Upper lobe of right lung (tissue), 1 donor: ENCODE data around the gene RNF207. TPM values are rescaled to one million over a fixed set of nuclear protein-coding genes. Genes with fewer than 3 reads are reported as not detected.

ENCODE experiments used
- ATAC-seq: fragments of 200-7000 bp; cut with Tn5 transposase; one replicate; pipeline ENCODE4 v1.9.1; 2020; ENCODE audit warnings: mild to moderate bottlenecking, moderate library complexity
- DNase-seq: peaks from one replicate; pipeline ENCODE4 v3.0.0-alpha.2; 2020
- H3K27ac ChIP-seq: fragments of 200-600 bp; one replicate; pipeline ENCODE4 v1.8.0; 2022
- H3K27me3 ChIP-seq: fragments of 200-600 bp; one replicate; pipeline ENCODE4 v1.8.0; 2022; ENCODE audit warnings: mild to moderate bottlenecking
- H3K36me3 ChIP-seq: fragments of 200-600 bp; one replicate; pipeline ENCODE4 v1.8.0; 2022
- H3K4me1 ChIP-seq: fragments of 200-600 bp; one replicate; pipeline ENCODE4 v1.8.0; 2022
- H3K4me3 ChIP-seq: fragments of 200-600 bp; one replicate; pipeline ENCODE4 v1.8.0; 2022; ENCODE audit warnings: mild to moderate bottlenecking
- H3K9me3 ChIP-seq: fragments of 200-600 bp; one replicate; pipeline ENCODE4 v1.8.0; 2022
- intact Hi-C: fragments of 100-400 bp; cut with DNase I; formaldehyde crosslinking; loops from one replicate; pipeline ENCODE4 v1.11.0; 2022
- total RNA-seq: library from RNA; stranded (reverse); fragmentation: NEBNext Ultra II Directional; extraction: Animal tissue kit (Norgen Biotek cat#: 25700); gene quantifications from one replicate; pipeline ENCODE4 v1.2.1, GENCODE V29; 2021
- TF ChIP-seq, protein P1 (sequence below): fragments of 200-600 bp; IDR thresholded peaks from one replicate; pipeline ENCODE4 v1.8.0; 2022; ENCODE audit warnings: antibody characterized with exemption
- donor health status: DM: no; HTN: yes; CAD: no; lungs with severe emphysema.

Gene RNF207
- total RNA-seq, 1 donor from 2014 or later = 12.7 TPM

DNA sequence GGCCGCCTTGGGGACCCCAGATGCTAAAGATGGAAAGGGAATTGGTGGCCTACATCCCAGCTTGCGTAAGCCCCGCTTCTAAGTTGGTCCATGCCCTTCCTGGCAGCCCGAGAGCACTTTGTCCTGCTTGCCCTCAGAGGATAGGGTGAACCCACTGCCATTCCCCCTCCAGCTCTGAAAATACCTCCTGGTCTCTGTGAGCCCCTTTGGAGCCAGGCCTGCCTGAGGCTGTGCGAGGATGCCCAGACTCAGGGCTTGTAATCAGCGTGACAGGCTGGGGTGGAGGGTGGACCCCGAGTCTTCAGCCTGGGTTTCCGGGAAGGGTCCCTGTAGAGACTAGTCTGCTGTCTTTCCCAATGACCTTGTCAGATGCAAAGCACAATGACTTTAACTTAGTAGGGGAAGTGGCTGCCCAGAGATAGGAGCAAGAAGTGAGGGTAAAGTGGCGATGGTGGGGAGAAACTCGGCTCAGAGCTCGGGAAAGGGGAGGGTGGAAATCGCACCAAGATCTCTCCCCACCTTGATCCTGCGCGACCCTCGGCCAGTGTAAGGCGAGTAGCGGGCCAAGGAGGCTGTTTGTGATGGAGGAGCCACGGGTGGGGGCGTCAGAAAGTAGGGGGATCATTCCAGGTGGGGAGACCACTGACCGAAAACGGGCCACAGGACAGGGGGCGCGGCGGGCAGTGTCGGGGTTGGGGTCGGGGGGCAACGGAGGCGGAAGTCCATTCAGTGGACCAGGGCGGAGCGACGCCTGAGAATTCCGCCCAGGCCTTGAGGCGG is 35.4 kb downstream of the RNF207 start:
- no peak overlapping the region for H3K4me3 ChIP-seq
- H3K9me3 ChIP-seq = no peaks in the 10 kb centered on the region
- ATAC-seq = no peak
- H3K4me1 ChIP-seq = peaks cover 20% of the 10 kb centered on the region
- H3K36me3 ChIP-seq = no peaks in the 10 kb centered on the region
- H3K27ac ChIP-seq = no peak overlapping the region
- intact Hi-C loops = loop anchor here (10.0 kb wide), 2 partner anchors 104 to 164 kb away; no protein-coding TSS in a partner anchor
- TF ChIP-seq, protein P1, sequence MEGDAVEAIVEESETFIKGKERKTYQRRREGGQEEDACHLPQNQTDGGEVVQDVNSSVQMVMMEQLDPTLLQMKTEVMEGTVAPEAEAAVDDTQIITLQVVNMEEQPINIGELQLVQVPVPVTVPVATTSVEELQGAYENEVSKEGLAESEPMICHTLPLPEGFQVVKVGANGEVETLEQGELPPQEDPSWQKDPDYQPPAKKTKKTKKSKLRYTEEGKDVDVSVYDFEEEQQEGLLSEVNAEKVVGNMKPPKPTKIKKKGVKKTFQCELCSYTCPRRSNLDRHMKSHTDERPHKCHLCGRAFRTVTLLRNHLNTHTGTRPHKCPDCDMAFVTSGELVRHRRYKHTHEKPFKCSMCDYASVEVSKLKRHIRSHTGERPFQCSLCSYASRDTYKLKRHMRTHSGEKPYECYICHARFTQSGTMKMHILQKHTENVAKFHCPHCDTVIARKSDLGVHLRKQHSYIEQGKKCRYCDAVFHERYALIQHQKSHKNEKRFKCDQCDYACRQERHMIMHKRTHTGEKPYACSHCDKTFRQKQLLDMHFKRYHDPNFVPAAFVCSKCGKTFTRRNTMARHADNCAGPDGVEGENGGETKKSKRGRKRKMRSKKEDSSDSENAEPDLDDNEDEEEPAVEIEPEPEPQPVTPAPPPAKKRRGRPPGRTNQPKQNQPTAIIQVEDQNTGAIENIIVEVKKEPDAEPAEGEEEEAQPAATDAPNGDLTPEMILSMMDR = no peak
- H3K27me3 ChIP-seq = peaks cover 66% of the 10 kb centered on the region
- DNase-seq = no peak

DNA sequence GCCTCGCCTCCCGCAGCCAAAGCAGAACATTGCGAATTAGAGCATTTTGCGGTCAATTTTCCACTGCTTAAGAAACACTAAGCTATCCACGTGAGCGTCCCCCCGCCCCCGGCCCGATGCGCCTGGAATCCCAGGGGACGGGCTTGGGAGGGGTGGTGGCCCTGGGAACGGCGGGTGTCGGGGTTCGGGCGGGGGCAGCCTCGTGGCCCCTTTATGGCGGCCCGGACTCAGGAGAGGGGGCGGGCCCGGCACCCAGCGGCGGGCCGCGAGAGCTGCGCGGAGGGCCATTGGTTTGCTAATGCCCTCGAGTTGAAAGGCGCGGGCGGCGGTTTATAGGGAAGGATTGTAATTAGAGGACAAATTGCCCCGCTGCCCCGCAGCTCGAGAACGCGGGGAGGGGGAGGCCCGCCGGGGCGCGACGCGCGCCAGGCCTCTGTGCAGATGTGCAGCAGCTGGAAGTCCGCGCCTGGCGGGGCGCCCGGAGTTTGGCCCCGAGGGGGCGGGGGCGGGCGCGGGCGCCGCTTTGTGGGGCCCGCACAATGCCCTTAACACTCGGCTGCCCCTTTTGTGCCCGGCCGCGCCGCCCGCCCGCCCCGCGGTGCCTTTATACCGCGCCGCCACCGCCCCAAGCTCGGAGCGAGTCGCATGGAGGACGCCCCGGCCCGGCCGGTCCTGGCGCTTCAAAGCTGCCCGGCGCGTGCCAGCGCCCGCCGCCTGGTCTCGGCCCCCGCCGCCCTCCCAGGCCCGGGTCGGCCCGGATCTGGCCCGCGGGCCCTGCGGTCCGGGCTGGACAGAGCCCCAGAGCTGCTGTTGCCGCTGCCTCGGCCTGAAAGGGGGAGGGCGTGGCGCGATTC is 36.2 kb downstream of the RNF207 start:
- Histone ChIP-seq H3K36me3 (no peaks in the 10 kb centered on the region), H3K4me3 (no peak overlapping the region), H3K9me3 (no peaks in the 10 kb centered on the region), H3K4me1 (peaks cover 20% of the 10 kb centered on the region), H3K27ac (no peak overlapping the region), H3K27me3 (peaks cover 72% of the 10 kb centered on the region)
- intact Hi-C loops = loop anchor here (10.0 kb wide), 2 partner anchors 103 to 163 kb away; no protein-coding TSS in a partner anchor
- DNase-seq (no peak), ATAC-seq (no peak)
- TF ChIP-seq, protein P1 = no peak

DNA sequence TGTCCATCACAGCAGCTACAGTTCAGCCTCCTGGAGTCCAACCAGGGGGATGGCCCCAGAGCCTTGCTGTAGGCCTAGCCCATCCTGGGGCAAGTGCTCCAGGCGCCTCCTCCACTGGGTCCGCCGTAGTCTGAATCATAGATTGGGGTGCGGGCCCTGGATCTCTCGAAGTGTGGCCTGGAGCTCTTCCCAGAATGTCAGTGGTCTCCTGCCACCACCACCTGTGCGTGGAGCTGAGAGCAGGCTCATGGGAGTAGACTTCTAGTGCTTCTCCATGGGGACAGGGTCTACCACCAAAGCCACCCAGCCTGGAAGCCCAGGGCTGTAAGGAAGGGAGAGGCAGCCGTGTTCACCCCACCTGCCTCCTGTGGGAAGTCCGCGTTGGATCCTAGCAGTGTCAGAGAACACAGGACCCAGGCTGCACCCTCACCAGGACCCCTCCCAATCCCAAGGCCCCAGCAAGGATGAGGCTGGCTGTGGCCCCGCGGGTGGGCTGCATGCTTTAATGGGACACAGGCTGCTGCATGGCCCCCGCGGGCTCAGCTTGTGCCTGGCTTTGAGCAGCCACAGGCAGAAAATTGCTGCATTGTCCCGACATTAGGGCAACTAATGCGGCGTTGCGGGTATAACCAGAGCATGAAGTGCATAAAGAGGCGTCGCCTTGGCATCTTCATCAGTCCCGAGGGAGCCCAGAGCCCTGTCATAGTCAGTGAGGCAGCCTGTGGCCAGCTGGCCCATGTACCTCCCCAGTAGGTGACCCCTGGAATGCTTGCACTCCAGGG is 37.3 kb downstream of the RNF207 start:
- intact Hi-C loops = loop anchor here (10.0 kb wide), 2 partner anchors 102 to 162 kb away; no protein-coding TSS in a partner anchor
- TF ChIP-seq, protein P1 = no peak
- Histone ChIP-seq H3K4me3 (no peak overlapping the region), H3K4me1 (peaks cover 20% of the 10 kb centered on the region), H3K9me3 (no peaks in the 10 kb centered on the region), H3K36me3 (no peaks in the 10 kb centered on the region), H3K27me3 (peaks cover 83% of the 10 kb centered on the region), H3K27ac (no peak overlapping the region)
- no peak for DNase-seq
- ATAC-seq = no peak

DNA sequence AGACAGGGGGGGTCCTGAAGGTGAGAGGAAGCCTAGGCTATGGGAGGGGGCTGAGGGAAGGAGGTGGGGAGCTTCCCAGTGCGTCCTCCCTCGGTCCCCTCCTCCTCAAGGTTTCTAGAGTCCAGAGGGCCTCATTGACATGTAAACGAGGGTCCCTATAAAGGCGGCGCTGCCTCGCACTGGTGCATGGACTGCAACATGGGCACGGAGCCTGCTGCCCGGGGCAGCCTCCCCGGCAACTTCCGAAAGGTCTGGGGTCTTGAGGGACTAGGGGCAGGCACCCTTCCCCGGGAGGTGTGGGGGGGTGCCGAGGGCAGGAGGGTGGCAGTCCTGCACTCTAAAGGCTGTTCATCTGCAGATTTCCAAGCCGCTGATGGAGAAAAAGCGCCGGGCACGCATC is 38.1 kb downstream of the RNF207 start, which contains the start of gene HES3:
Gene HES3, plus strand, starts transcription at position 187 of the 400 bp plus-strand sequence. Its CDS starts 187 bp downstream, at position 374.
- Histone ChIP-seq H3K36me3 (no peaks in the 10 kb centered on the region), H3K9me3 (no peaks in the 10 kb centered on the region), H3K4me1 (peaks cover 25% of the 10 kb centered on the region), H3K4me3 (no peak within 1 kb of the TSS), H3K27ac (no peak within 1 kb of the TSS), H3K27me3 (peaks cover 89% of the 10 kb centered on the region)
- ATAC-seq = no peak
- no peak for DNase-seq
- TF ChIP-seq, protein P1 = no peak
- intact Hi-C loops = loop anchor here (10.0 kb wide), 2 partner anchors 101 to 161 kb away; no protein-coding TSS in a partner anchor
